ENCODE measurements around the gene RHOC.
"Not testable (repeated sequence)": the region's sequence is repeated elsewhere in the genome, so short reads cannot be mapped to it uniquely, and the experiment has no call there.

The RHOC gene

GRCh38 chr1:112722601-112723510, 15.9 kb upstream of the RHOC start:
- DNase-seq (ENCODE audit: low read depth): peak; percentile 47
- H3K4me3 ChIP-seq (ENCODE audit: low read length): no peak overlapping the region
- 0 out of 2 replicates have a peak, but pooled peaks have one; percentile 21 for TF ChIP-seq CTCF (conservative IDR thresholded peaks at IDR 0.05; ENCODE audit: low read length)

- no peak for TF ChIP-seq CTCF (conservative IDR thresholded peaks at IDR 0.05; ENCODE audit: low read length)
- DNase-seq (ENCODE audit: low read depth): no peak
- H3K4me3 ChIP-seq (ENCODE audit: low read length): no peak overlapping the region
Observed at GRCh38 chr1:112721966-112722524, 15.1 kb upstream of the RHOC start.

GRCh38 chr1:112721294-112721693, 14.4 kb upstream of the RHOC start:
- H3K4me3 ChIP-seq (ENCODE audit: low read length); DNase-seq (ENCODE audit: low read depth): not testable (repeated sequence)

- no peak for TF ChIP-seq CTCF (conservative IDR thresholded peaks at IDR 0.05; ENCODE audit: low read length)
- no peak overlapping the region for H3K4me3 ChIP-seq (ENCODE audit: low read length)
- no peak for DNase-seq (ENCODE audit: low read depth)
Observed at GRCh38 chr1:112720800-112721199, 13.9 kb upstream of the RHOC start.

GRCh38 chr1:112719706-112720105, 12.8 kb upstream of the RHOC start:
- no peak for TF ChIP-seq CTCF (conservative IDR thresholded peaks at IDR 0.05; ENCODE audit: low read length)
- H3K4me3 ChIP-seq (ENCODE audit: low read length): no peak overlapping the region
- DNase-seq (ENCODE audit: low read depth): no peak

- DNase-seq (ENCODE audit: low read depth): peak; percentile 60
- peak overlapping the region; percentile 27 for H3K4me3 ChIP-seq (ENCODE audit: low read length)
- peak; percentile 79 for TF ChIP-seq CTCF (conservative IDR thresholded peaks at IDR 0.05; ENCODE audit: low read length)
Observed at GRCh38 chr1:112718691-112719418, 11.9 kb upstream of the RHOC start.

- no peak for DNase-seq (ENCODE audit: low read depth)
- no peak for TF ChIP-seq CTCF (conservative IDR thresholded peaks at IDR 0.05; ENCODE audit: low read length)
- no peak overlapping the region for H3K4me3 ChIP-seq (ENCODE audit: low read length)
Observed at GRCh38 chr1:112717263-112717873, 10.4 kb upstream of the RHOC start.
